ENCODE results near the gene RALGAPB.
A peak's percentile ranks its signal among the peaks of the same experiment; 100 is the strongest.

DNA sequence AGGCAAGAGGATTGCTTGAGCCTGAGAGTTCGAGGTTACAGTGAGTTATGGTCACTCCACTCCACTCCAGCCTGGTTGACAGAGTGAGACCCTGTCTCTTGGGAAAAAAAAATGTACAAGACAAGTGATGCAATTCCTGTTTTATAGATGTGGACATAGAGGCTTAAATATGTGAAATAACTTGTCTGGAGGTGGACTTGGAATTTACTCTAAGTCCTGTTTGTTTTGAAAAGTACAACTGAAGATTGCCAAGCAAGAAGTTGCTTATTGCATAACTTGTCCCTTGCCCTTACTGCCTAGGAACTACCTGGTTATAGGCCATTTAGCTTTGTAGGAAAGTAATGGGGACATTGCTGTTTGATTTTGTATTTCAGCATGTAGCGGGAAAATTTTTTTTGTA, 82.3 kb downstream of the RALGAPB start:
- TF ChIP-seq POLR2AphosphoS5 (IDR thresholded peaks at IDR 0.05): peak; percentile 91
- no peak for TF ChIP-seq POLR2A (IDR thresholded peaks at IDR 0.05)
